CD8-positive, alpha-beta memory T cell (primary cell): ENCODE data around the gene CEACAM20. TPM values are rescaled to one million over a fixed set of nuclear protein-coding genes. Genes with fewer than 3 reads are reported as not detected.

Experiments
- polyA plus RNA-seq: library from polyadenylated mRNA; unstranded; fragments of 300-500 nt; fragmentation: Illumina TruSeq; gene quantifications from one replicate; pipeline ENCODE4 v1.2.3, GENCODE V29; 2021
- total RNA-seq, 2 experiments: library from RNA; stranded (reverse); gene quantifications; one replicate each; pipeline ENCODE4 v1.2.3, GENCODE V29; 2021

The CEACAM20 gene
- total and polyA plus RNA-seq, 3 experiments from 2014 or later, result not detected

Other genes starting within 250 kb of the CEACAM20 start
- gene ZNF235, start 224.7 kb downstream of the CEACAM20 start, total RNA-seq, result 1 to 10 TPM; 4.7 to 5.1 TPM
- gene ZNF235, start 224.7 kb downstream of the CEACAM20 start, polyA plus RNA-seq, result 3.8 TPM
- under 1 TPM in 1 of 2 experiments, not detected in 1; 0.49 TPM for gene ZNF112, start 173.0 kb downstream of the CEACAM20 start, total RNA-seq
- not detected for gene ZNF112, start 173.0 kb downstream of the CEACAM20 start, polyA plus RNA-seq
- 1 to 10 TPM in 1 of 2 experiments, under 1 TPM in 1; 0.64 to 1.0 TPM for gene ZNF285, start 128.1 kb downstream of the CEACAM20 start, total RNA-seq
- 1.4 TPM for gene ZNF285, start 128.1 kb downstream of the CEACAM20 start, polyA plus RNA-seq
- 1 to 10 TPM; 1.2 to 1.6 TPM for gene ZNF229, start 81.2 kb downstream of the CEACAM20 start, total RNA-seq
- 0.10 TPM for gene ZNF229, start 81.2 kb downstream of the CEACAM20 start, polyA plus RNA-seq
- gene ZNF180, start 29.2 kb downstream of the CEACAM20 start, total RNA-seq, result 1 to 10 TPM; 8.6 to 9.1 TPM
- gene ZNF180, start 29.2 kb downstream of the CEACAM20 start, polyA plus RNA-seq, result 8.4 TPM
- not detected for gene IGSF23, start 83.9 kb upstream of the CEACAM20 start, total RNA-seq
- not detected for gene IGSF23, start 83.9 kb upstream of the CEACAM20 start, polyA plus RNA-seq
- gene PVR, start 114.2 kb upstream of the CEACAM20 start, total RNA-seq, result 1 to 10 TPM; 5.2 to 5.3 TPM
- gene PVR, start 114.2 kb upstream of the CEACAM20 start, polyA plus RNA-seq, result 0.56 TPM
- under 1 TPM; 0.18 to 0.24 TPM for gene CEACAM19, start 141.8 kb upstream of the CEACAM20 start, total RNA-seq
- gene CEACAM19, start 141.8 kb upstream of the CEACAM20 start, polyA plus RNA-seq, result not detected
- not detected for gene CEACAM16, start 169.5 kb upstream of the CEACAM20 start, total RNA-seq
- not detected for gene CEACAM16, start 169.5 kb upstream of the CEACAM20 start, polyA plus RNA-seq
- 10 to 100 TPM; 30.5 to 33.9 TPM for gene BCL3, start 219.0 kb upstream of the CEACAM20 start, total RNA-seq
- 9.8 TPM for gene BCL3, start 219.0 kb upstream of the CEACAM20 start, polyA plus RNA-seq
- not detected for gene CBLC, start 248.2 kb upstream of the CEACAM20 start, total RNA-seq
- not detected for gene CBLC, start 248.2 kb upstream of the CEACAM20 start, polyA plus RNA-seq